HFF-Myc (cell line): Measurements from ENCODE around the gene ZFR2.

Source experiments
- DNase-seq: peaks from one replicate; pipeline ENCODE4 v3.0.0-alpha.2; 2011; ENCODE audit warnings: low read depth; ENCODE audit errors: extremely low read depth
- H3K4me3 ChIP-seq: replicated peaks from 2 replicates; pipeline ENCODE4 v1.5.1; 2011; ENCODE audit warnings: low read depth, mild to moderate bottlenecking, control low read depth, low read length
- TF ChIP-seq, protein P1 (sequence below): IDR thresholded peaks from 2 replicates; pipeline ENCODE4 v1.5.1; 2012; ENCODE audit warnings: mild to moderate bottlenecking, low read depth, low read length, control low read depth; ENCODE audit errors: missing control alignments

ZFR2 gene

DNA sequence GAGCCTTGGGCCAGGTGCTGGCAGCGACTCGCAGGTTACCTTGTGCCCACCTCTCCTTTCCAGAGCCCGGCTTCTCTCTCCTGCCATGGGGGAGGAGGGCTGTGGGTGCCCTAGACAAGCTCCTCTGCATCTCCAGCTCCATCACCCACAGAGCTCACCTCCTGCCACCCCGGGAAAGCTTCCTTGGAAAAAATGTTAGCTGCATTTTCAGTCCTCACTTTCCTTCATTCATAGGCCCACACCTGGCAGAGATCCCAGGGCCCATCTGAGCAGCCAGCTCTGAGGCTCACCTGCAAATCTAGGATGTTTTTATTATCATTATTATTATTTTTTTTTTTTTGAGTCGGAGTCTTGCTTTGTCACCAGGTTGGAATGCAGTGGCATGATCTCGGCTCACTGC, 36.8 kb downstream of the ZFR2 start:
- TF ChIP-seq, protein P1, sequence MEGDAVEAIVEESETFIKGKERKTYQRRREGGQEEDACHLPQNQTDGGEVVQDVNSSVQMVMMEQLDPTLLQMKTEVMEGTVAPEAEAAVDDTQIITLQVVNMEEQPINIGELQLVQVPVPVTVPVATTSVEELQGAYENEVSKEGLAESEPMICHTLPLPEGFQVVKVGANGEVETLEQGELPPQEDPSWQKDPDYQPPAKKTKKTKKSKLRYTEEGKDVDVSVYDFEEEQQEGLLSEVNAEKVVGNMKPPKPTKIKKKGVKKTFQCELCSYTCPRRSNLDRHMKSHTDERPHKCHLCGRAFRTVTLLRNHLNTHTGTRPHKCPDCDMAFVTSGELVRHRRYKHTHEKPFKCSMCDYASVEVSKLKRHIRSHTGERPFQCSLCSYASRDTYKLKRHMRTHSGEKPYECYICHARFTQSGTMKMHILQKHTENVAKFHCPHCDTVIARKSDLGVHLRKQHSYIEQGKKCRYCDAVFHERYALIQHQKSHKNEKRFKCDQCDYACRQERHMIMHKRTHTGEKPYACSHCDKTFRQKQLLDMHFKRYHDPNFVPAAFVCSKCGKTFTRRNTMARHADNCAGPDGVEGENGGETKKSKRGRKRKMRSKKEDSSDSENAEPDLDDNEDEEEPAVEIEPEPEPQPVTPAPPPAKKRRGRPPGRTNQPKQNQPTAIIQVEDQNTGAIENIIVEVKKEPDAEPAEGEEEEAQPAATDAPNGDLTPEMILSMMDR: no peak
- DNase-seq: no peak
- no peak overlapping the region for H3K4me3 ChIP-seq

DNA sequence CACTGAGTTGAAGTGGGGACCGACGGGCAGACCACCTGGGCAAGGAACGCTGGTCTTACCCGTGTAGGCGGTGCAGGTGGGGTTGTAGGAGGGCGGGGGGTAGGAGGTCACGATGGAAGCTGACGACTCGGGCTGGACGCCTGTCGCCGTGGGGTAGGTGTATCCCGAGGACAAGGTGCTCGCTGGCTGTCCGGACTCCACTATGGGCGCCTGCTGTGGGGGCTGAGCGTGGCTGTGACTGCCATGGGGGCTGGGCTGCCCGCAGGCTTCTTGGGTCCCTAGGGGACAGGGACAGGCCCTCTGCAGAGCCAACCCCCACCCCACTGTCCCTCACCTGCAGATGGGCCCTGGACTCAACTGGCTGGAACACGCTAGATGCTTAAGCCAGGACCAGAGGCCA, 37.2 kb downstream of the ZFR2 start:
- DNase-seq: no peak
- no peak overlapping the region for H3K4me3 ChIP-seq
- TF ChIP-seq, protein P1: no peak

DNA sequence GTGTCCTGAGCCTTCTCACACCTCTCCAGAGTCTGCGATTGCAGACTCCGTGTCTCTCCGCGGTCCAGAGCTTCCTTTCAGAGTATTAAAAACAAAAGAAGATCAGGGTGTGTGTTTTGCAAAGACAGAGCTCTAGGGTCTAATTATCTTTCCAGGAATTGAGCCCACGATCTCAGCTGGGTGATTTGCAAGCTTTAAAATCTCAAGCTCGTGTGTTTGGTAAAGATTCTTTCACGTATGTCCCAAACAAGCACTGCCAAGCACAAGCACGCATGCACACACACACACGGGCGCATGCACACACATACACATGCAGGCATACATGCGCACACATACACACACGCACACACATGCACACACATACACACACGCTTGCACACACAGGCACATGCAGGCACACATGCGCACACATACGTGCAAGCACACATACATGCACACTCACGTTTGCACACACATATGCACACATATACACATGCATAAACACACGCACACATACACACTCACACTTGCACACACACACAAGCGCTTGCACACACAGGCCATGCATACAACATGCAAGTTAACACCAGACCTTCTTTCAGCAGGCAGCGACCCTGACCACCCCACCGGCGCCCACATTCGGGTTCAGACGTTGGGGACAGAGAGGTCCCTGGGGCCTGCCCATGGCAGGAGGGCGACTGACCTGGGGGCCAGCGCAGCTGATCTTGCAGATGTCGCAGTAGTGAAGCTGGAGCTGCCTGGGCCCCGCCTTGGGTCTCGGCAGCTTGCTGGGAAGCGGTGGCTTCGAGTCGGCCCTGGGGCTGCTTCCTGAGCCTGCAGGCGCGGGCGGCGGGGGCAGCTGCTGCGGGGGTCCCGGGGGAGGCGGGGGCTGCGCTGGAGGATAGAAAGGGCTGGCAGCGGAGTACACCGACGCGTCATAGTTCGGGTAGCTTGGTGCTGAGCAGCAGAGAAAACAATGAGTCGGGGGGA, 37.9 kb downstream of the ZFR2 start:
- H3K4me3 ChIP-seq: no peak overlapping the region
- DNase-seq: no peak
- TF ChIP-seq, protein P1: no peak

DNA sequence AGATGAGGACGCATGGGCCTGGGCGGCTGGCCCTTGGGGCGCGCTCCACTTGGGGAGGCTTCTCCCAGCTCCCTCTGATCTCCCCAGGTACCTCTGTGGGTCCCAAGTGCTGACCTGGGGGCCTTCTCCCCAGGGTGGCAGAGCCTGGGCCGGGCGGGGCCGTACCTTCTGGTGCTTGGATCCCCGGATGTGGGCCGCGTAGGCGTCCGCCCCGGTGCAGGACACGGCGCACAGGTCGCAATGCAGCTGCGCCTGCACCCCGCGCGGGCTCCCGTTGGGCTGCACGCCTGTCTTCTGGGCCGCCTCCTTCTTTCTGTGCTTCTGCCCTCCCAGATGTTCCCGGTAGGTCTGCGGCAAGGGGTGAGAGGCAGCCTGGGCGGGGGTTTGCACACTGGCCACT, 41.5 kb downstream of the ZFR2 start:
- DNase-seq: no peak
- TF ChIP-seq, protein P1: no peak
- no peak overlapping the region for H3K4me3 ChIP-seq

DNA sequence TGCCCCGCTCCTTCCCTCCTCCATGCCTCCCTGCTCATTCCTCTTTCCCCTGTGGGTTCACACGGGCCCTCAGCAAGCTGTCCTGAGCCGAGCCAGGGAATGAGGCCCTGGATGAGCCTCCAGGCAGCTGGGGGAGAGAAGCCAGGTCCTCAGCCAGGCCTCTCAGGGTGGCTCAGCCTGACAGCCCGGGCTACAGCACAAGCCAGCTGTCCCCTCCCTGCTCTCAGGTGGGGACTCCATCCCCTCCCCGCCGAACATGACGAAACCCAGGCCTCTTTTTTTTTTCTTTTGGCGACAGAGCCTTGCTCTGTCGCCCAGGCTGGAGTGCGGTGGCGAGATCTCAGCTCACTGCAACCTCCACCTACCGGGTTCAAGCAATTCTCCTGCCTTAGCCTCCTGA, 42.7 kb downstream of the ZFR2 start:
- no peak overlapping the region for H3K4me3 ChIP-seq
- TF ChIP-seq, protein P1: no peak
- no peak for DNase-seq

DNA sequence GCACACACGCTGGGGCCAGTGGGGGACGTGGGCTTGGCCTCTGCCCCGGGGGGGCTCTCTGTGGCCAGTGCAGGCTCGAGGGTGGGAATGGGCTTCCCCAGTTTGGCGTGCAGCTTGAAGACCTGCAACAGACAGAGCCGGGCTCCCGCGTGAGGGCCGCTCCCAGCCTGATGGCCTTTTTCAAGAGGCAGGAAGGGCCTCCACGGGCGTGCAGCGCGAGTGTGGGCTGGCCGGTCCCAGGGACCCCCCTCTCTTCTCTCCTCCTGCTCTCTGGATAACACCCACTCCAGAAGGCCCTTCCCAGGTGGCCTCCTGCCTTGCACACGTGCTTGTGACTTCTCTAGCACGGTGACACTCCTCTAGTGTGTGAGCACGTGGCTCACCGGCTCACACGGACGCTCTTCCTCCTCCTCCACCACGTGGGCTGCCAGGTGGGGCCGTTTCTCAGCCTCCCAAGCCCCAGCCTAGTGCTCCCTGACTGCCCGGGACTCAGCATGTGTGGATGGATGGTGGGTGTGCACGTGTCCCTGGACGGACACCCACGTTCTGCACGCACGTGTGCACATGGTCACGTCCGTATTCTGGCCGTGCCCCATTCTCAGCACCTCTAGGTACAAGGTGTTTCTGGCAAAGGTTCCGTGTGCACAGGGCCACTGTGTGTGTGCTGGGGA, 43.4 kb downstream of the ZFR2 start:
- DNase-seq: no peak
- H3K4me3 ChIP-seq: no peak overlapping the region
- TF ChIP-seq, protein P1: no peak
